Measurements from ENCODE around the gene TLE3.

TLE3 gene

DNA sequence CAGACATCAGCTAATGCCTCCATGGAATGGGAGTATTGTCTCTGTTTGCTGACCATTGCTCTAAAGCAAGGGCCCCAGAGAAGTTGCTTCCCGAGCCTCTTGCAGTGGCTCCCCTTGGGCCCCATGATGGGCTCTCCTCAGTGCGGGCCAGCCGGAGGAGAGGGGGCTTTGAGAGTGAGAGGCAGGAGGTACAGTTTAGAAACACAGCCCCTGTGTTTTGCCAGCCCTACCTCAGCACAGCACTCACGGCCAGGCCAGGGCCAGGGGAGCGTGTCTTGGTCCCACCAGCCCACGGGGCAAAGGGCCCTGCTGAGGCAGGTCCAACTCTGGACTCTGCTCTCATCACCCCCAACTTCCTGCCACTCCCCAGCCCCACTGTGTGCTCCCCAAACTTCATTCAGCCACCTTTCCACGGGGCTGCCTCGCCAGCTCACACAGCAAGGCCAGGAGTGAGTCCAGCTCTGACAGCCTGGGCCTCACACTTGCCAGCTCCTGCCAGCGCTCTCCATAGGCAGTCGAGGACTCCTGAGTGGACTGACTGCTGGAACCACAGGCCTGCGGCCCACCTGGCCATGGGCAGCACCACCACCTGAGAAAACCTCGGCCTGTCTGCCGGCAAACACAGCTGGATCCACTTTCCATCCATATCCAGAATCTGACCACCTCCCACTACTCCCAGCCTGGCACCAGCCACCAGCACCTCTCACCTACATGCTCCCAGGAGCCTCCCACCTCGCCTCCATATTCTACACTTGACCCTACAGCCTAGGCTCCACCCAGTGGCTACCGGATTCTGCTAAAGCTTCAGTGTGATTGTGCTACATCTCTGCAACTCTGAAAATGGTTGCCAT is 99.0 kb downstream of the TLE3 start:
- FAIRE-seq = no peak

DNA sequence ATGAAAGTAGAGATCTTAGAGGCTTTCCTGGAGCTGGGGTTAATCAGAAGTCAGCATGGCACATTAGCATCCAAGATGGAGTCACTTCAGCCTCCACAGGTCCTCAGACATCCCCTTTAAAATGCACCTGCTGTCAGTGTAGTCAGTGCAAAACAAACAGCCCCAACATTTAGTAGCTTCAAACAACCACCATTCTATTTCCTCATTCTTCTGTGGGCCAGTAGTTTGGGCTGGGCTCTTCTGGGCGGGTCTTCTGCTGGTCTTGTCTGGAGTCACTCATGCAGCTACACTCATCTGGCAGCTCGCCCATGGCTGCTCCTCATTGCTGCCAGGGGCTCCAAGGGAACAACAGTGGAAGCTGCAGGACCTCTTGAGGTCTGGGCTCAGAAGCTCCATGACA is 99.9 kb downstream of the TLE3 start:
- FAIRE-seq = no peak

Data from islet of Langerhans (tissue), 1 donor.